Lung microvascular endothelial cell (primary cell): ENCODE data around the gene NOTCH3. TPM values are rescaled to one million over a fixed set of nuclear protein-coding genes. Genes with fewer than 3 reads are reported as not detected.

Experiments
- DNase-seq, 2 donors: peaks; one replicate each; pipeline versions ENCODE4 v3.0.0 to v3.0.0-alpha.2; 2010; ENCODE audit warnings: low read depth in 2 of 2
- total RNA-seq: library from RNA; depleted of rRNA; stranded (reverse); fragments of >200 nt; gene quantifications from 2 replicates; pipeline ENCODE4 v1.2.1, GENCODE V29; 2014

The NOTCH3 gene
- total RNA-seq, 1 donor from 2014 or later: 0.20 TPM

DNA sequence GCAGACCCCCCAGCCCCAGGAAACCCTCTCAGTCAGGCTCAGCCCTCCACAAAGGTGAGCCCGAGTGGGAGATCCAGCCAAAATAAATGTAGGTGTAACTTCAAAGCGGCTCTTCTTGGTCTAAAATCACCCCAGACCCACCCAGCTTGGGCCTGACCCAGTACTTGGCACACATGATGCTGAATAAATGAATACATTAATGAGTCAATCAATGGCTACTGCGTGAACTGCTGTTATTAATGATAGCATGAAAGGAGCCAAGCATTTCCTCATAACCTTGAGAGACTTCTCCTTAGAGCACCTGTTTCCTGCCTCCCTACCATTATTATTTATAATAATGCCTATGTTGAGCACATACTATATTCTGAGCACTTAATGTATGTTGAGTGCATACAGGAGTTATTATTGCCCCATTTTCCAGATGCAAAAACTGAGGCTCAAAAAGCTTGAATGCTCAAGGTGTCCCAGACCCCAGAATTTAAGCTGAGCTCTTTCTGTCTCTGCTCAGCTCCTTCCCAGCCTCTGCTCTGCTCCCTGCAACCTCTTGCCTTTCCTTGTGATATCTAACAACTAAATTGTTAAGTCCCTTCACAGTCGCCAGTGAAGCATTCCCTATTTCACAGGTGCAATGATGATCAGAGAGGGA is 4.3 kb downstream of the NOTCH3 start:
- no peak for DNase-seq

GRCh38 chr19:15195371-15196334 is 5.1 kb downstream of the NOTCH3 start:
- peak in 1 of 2 donors; percentile 18 for DNase-seq

DNA sequence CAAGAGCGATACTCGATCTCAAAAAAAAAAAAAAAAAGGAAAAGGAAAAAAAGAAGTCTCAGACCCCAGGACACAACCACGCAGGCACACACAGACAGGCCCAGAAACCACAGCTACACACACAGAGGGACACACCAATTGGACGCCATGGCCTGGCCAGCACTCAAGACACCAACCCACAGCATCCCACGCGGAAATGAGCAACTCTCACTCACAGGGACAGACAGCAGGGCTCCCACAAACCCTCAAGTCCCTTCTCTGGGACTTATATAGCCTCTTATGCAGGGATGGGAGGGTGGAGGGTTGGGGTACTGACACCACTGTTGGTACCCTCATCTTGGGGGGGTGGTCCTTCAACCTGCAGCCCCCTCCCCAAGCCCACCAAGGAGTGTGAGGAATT is 5.9 kb downstream of the NOTCH3 start:
- DNase-seq: no peak

GRCh38 chr19:15191982-15192381 is 8.8 kb downstream of the NOTCH3 start:
- no peak for DNase-seq

DNA sequence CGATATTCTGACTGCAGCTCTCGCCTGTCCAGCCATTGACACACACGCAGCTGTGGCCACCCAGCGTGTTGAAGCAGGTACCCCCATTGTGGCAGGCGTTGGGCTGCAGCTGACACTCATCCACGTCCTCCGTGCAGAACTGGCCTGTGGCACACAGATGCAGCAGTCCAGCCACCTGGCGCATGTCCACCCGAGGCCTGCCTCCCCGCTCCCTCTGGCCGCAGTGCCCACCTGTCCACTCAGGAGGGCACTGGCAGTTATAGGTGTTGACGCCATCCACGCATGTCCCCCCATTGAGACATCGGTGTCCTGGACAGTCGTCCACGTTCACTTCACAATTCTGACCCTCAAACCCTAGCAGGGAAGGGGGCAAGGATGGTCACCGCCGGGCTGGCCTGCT is 9.3 kb downstream of the NOTCH3 start:
- DNase-seq: no peak

- DNase-seq: no peak
Observed at GRCh38 chr19:15188851-15189250, 11.9 kb downstream of the NOTCH3 start.

DNA sequence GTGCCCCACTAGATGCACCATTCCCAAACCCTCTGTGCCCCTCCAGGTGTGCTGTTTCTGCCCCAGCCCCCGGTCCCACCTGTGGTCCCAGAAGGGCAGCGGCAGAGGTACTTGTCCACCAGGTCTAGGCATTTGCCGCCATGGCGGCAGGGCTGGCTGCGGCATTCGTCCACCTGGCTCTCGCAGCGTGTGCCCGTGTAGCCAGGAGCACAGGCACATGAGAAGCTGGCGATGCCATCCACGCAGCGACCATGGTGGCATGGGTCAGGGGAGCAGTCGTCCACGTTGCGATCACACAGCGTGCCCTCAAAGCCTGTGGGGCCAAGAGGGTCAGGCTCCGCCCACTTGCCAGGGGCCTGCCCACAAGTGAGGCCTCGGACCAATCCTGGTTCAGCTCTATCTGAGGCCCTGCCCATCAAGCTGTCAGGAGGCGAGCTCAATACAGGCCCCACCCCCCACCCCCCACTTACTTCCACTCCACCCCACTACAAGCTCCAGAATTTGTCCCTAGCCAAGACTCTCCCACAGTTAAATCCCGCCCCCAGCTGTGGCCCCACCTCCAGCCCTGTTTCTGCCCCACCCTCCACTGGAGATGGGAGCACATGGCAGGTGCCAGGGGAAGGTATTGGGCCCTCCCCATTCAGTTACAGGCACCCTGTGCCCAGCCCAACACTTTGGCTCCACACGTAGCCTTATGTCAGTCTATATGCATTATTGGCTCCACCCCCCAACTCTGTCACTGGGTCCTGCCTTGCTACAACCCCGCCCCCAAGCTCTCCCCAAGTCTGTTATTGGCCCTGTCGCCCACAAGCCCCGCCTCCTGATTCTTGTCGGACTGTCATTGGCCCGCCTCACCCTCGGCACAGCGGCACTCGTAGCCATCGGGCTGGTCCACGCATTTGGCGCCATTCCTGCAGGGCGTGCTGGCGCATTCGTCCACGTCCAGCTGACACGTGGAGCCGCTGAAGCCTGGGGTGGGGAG is 13.5 kb downstream of the NOTCH3 start:
- no peak for DNase-seq

GRCh38 chr19:15185188-15185587 is 15.6 kb downstream of the NOTCH3 start:
- no peak for DNase-seq

DNA sequence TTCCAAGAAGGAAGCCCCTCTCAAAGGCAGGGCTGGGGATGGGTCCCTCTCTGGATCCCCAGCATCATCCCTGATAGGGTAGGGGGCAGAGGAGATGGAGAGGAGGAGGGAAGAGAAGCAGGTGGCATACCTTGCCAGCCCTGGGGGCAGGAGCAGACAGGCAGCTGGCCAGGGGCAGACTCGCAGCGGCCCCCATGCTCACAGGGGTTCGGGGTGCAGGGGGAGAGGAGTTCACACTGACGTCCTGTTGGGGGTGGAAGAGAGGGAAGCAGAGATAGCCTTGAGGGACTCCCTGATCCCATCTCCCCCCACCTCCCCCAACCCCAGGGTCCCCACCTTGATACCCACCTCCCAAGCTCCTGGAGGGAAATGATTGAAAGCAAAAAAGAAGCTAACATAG is 16.0 kb downstream of the NOTCH3 start:
- no peak for DNase-seq

- DNase-seq: no peak
Observed at GRCh38 chr19:15181394-15181793, 19.4 kb downstream of the NOTCH3 start.

GRCh38 chr19:15180451-15181390 is 20.1 kb downstream of the NOTCH3 start:
- no peak for DNase-seq

- DNase-seq: no peak
Observed at GRCh38 chr19:15178629-15179308, 22.0 kb downstream of the NOTCH3 start.

DNA sequence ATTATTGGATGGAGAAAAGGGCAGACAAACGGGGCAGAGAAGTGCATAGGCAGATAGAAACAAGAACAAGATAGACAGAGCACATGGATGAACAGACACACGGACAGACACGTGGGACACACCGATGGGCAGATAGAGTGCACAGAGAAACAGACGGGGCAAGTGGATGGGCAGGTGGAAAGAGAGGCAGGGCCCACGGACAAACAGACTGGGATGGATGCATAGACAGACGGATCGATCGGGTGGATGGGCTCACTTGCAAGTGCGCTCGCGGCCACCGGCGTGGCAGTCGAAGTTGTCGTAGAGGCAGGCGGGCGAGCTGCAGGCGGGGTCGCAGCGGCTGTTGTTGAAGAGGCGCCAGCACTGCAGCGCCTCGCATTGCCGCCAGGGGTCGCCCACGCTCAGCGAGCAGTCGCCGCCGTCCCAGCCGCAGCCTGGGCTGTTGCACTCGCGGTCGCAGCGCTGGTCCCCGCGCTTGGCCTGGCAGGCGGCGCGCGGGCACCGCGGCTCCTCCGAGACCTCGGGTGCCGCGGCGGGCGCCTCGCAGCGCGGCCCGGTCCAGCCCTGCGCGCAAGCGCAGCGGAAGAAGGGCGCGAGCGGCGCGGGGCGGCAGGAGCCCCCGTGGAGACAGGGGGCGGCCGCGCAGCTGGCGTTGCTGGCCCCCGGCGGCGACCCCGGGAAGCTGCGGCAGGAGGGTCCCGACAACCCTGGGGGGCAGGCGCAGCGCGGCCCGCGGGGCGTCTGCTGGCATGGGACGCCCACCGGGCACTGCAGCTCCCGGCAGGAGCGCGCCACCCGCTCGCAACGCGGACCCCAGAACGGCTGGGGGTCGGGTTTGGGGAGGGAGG is 23.3 kb downstream of the NOTCH3 start:
- DNase-seq: peak; percentile 78 to 88

- DNase-seq: no peak
Observed at GRCh38 chr19:15175609-15176008, 25.2 kb downstream of the NOTCH3 start.

DNA sequence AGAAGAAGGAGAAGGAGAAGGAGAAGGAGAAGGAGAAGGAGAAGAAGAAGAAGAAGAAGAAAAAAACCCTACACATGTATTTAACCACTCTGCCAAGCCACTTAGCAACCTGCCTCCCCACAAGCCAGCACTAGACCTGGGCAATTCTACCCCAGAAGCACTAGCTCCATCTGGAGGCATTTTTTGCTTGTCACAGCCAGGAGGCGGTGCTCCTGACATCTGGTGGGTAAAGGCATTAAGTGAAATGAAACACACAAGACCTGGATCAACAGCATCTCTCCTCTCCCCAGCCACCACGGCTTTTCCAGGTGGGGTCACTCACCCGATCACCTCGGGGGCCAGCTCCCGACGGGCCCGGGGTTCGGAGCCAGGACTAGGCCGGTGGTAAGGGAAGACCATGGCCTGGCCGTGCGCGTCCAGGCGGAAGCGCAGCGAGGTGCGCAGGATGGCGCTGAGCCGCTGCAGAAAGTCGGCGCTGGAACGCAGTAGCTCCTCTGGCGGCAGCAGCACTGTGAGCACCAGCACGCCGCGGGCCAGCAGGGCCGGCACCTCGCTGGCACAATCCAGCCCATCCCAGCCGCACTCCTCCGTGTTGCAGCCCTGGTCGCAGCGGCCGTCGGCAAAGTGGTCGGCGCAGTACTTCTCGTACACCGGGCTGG is 26.9 kb downstream of the NOTCH3 start:
- DNase-seq: peak; percentile 18 to 49

DNA sequence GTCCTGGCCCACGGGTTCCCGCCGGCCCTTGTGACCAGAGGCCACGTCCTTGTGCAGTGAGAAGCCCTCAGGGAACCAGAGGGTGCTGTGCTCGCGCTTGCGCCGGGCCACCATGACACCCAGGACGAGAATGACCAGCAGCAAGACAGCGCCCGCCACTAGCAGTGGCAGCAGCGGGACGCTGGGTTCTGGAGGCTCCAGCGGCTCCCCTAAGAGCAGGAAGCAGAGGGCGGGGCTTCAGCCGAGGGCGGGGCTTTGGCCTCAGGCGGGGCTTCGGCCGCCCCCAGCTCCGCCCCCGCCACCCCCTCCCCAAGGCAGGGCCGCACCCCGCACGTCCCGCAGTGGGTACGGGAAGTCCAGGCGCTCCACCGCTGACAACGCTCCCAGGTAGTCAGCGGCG is 30.4 kb downstream of the NOTCH3 start:
- no peak for DNase-seq

GRCh38 chr19:15169541-15170285 is 31.1 kb downstream of the NOTCH3 start:
- no peak for DNase-seq

DNA sequence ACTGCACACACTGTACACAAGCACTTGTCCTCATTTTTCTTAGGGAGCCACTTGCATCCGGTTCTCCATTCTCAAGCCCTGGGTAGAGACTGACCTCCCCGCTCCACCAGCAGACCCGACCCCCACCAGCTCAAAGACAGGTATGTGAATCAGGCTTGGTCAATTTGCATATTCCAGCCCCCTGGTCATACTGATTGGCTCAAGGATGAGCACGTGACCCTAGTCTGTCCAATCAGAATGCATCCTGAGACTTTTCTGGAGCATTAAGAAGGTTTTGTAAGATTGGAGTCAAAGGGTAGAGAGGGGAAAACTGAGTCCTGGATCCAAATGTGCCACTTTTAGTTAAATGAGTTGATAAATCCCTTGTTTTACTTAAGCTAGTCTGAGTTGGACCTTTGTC is 34.1 kb downstream of the NOTCH3 start:
- DNase-seq: no peak
